GM15510 (cell line): Measurements from ENCODE around the gene NPC1L1.

Source experiments
- POLR2A ChIP-seq: IDR thresholded peaks from 3 replicates; pipeline ENCODE4 v1.6.1; 2011; ENCODE audit warnings: borderline replicate concordance; ENCODE audit not compliant: insufficient read length; ENCODE audit errors: extremely low read depth

The NPC1L1 gene, protein sequence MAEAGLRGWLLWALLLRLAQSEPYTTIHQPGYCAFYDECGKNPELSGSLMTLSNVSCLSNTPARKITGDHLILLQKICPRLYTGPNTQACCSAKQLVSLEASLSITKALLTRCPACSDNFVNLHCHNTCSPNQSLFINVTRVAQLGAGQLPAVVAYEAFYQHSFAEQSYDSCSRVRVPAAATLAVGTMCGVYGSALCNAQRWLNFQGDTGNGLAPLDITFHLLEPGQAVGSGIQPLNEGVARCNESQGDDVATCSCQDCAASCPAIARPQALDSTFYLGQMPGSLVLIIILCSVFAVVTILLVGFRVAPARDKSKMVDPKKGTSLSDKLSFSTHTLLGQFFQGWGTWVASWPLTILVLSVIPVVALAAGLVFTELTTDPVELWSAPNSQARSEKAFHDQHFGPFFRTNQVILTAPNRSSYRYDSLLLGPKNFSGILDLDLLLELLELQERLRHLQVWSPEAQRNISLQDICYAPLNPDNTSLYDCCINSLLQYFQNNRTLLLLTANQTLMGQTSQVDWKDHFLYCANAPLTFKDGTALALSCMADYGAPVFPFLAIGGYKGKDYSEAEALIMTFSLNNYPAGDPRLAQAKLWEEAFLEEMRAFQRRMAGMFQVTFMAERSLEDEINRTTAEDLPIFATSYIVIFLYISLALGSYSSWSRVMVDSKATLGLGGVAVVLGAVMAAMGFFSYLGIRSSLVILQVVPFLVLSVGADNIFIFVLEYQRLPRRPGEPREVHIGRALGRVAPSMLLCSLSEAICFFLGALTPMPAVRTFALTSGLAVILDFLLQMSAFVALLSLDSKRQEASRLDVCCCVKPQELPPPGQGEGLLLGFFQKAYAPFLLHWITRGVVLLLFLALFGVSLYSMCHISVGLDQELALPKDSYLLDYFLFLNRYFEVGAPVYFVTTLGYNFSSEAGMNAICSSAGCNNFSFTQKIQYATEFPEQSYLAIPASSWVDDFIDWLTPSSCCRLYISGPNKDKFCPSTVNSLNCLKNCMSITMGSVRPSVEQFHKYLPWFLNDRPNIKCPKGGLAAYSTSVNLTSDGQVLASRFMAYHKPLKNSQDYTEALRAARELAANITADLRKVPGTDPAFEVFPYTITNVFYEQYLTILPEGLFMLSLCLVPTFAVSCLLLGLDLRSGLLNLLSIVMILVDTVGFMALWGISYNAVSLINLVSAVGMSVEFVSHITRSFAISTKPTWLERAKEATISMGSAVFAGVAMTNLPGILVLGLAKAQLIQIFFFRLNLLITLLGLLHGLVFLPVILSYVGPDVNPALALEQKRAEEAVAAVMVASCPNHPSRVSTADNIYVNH (N-terminal part only)

DNA sequence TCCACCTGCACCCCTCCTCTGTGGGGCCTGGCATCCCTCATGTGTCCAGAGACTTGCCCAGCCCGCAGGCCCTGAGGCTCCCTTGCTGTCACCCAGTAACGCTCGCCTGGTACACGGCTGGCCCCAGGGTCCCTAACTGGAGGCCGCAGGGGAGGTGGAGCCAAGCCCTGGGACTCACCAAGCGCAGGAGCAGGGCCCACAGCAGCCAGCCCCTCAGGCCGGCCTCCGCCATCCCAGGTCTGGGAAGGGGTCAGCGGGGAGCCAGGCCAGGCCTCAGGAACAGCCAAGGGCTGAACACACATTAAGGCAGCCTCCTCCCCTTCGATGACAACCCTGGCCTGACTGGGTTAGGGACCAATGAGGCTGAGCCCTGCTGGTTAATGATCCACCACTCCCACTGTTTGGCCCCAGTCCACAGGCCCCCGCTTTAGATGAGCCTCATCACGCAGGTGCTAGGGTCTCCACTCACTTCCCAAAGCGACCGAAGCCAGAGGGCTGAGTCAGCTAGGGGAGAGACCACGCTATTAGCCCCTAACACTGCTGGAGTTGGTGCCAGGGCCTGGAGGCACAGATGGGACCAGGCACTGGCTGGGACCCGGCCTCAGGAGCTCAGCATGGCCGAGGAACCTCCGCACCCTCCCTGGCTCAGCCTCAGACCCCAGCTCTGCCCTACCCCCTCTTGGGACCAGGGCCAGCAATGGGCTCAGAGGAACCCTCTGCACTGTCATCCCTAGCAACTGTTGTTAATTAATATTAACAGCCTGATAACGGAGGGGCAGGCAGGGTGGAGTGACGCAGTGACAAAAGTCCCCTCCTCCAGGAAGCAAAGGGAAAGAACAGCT, at the start of gene NPC1L1:
TSS of gene NPC1L1 (minus strand) at position 303 of the 842 bp plus-strand sequence. CDS start at position 232, 71 bp downstream.
- TF ChIP-seq POLR2A, result no peak

GRCh38 chr7:44590910-44591309, 49.8 kb upstream of the NPC1L1 start:
- no peak for TF ChIP-seq POLR2A

DNA sequence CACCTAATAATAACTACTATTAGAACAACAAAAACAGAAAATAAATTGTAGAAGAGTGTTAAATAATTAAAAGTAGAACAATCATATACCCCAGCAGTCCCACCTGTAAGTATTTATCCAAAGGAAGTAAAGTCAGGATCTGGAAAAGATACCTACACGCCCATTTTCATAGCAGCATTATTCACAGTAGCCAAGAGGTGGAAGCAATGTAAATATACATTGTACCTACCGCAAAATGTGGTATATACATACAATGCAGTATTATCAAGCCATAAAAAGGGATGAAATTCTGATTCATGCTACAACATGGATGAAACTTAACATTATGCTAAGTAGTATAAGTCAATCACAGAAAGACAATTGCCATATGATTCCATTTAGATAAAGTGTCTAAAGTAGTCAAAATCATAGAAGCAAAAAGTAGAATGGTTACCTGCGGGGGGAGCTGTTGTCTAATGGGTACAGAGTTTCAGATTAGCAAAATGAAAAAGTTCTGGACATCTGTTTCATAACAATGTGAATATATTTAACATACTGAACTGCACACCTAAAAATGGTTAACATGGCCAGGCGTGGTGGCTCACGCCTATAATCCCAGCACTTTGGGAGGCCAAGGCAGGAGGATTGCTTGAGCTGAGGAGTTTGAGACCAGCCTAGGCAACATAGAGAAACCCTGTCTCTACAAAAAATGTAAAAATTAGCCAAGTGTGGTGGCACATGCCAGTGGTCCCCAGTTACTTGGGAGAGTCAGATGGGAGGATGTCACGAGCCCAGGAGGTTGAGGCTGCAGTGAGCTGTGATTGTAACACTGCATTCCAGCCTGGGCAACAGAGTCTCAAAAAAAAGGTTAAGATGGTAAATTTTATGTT, 46.9 kb upstream of the NPC1L1 start:
- TF ChIP-seq POLR2A, result no peak

DNA sequence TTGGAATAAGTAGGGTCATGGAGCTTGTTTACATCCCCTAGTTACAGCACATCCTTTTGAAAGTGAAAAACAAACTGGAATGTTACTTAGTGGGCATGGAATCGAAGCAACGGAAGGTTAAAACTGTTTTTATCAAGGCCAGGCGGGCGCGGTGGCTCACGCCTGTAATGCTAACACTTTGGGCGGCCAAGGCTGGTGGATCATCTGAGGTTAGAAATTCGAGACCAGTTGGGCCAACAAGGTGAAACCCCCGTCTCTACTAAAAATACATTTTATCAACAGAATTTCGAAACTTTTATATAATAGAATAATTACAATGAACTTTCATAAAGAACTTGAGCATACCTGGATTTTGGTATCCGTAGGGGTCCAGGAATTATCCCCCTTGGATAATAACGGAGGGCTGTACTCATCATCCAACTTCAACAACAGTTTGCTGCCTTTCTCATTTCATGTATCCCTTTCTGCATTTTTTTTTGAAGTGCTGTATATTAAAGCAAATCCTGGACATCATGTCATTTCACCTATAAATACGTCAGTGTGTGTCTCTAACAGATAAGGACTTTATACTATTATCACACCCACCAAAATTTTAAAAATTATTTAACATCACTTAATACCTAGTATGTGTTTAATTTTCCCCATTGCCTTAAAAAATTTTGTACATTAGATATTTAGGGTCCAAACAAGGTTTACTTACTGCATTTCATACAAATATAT, 42.2 kb upstream of the NPC1L1 start:
- TF ChIP-seq POLR2A, result no peak

GRCh38 chr7:44581879-44582603, 40.9 kb upstream of the NPC1L1 start, which contains the start of gene TMED4:
Gene TMED4 (minus strand): TSS chr7:44582231. CDS start chr7:44582206, 25 bp downstream.
- TF ChIP-seq POLR2A, result peak; percentile 91

DNA sequence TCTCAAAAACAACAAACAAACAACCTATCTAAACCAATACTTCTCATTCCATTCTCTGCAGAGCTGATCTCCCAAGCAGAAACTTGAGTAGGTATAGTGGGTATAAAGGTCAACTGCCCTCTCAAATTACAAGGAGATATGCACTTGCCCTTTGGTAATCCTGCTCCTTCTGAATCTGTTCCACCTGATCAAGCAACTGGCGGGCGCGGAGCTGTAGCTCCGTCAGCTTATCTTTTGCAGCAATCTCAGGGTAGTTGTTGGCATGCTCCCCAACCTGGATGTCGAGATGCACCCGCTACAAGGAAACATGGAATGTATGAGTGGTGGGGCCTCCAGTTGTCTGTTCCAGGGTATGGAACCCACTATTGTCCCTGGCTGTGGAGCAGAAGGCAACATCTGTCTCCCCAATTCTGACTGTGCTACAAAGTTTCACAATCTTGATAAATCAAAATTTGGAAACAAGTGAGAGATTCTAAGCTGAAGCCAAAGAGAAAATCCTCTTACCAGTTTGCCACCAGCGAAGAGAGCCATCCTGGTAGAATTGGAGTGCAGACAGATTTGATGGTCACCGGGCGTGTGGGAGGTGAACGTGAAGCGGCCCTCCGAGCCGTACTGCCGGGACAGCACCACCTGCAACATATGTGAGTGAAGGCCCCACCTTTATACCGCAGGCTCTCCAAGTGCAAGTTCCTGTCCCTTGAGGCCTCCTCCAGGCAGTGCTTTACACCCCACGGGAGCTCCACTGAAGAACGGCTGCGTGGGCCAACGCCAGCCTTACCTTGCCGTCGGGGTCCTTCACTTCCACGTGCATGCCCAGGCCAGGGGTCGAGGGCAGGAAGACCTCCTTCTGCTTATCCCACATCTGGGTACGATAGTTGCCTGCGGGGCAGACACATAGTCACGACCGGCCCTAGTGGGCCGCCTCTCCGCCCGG, 40.1 kb upstream of the NPC1L1 start:
- TF ChIP-seq POLR2A, result no peak

GRCh38 chr7:44576228-44576627, 35.1 kb upstream of the NPC1L1 start:
- no peak for TF ChIP-seq POLR2A

DNA sequence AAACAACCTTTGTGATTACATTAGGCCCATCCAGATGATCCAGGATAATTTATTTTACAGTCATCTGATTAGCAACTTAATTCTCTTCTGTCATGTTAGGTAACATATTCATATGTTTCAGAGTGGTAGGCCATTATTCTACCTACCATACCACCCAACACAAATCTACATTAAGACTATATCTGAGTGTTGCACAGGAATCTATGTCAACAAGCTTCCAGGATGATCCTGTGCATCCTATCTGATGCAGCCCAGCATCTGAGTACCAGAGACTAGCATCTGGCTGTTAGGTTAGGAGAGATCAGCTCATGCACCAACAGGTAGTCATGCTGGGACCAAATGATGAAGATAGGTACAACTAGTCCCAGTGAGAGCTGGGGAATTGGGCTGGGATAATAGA, 33.9 kb upstream of the NPC1L1 start:
- no peak for TF ChIP-seq POLR2A

DNA sequence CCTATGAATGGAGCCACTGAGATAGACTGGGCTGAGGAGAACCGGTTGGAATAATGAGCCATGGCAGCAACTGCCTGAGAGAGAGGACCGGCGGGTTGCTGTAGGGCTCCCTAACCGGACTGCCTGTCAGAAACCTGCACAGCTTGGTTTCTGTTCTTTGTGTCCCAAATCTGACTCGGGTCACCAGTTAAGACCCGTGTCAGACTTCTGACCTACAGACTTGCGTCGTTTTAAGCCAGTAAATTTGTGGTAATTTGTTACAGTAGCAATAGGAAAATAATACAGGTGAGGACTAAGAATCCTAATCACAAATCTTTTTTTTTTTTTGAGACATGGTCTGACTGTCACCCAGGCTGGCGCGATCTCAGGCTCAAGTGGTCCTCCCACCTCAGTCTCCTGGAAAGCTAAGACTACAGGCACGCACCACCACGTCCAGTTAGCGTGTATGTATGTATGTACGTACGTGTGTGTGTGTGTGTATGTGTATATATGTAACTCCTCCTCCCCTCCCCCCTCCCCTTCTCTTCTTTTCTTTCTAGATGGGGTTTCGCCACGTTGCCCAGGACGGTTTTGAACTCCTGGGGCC, 33.2 kb upstream of the NPC1L1 start:
- no peak for TF ChIP-seq POLR2A
